ENCODE results near the gene SLC12A3. TPM values are rescaled to one million over a fixed set of nuclear protein-coding genes. Genes with fewer than 3 reads are reported as not detected.

SLC12A3 gene
- total and polyA plus RNA-seq, 2 of the 4 experiments (the other 2 are of a cell fraction): not detected

DNA sequence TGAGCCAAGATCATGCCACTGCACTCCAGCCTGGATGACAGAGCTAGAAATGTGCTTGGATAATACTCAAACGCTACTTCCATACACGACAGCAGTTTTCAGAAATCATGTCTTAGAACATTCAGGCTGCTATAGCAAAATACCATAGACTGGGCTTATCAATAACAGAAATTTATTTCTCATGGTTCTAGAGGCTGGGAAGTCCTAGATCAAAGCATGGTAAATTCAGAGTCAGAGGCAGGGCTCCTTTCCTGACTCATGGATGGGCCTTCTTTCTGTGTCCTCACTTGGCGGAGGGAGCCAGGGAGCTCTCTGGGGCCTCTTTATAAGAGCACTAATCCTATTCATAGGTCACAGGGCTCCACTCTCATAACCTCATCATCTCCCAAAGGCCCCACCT lies 42.4 kb downstream of the SLC12A3 start:
- Histone ChIP-seq H2BK20ac (ENCODE audit: low read depth, low read length) (no peak overlapping the region), H3K27ac (ENCODE audit: insufficient read depth, low read length) (no peak overlapping the region), H3K4ac (ENCODE audit: low read depth, low read length) (no peak overlapping the region), H3K9me3 (ENCODE audit: control insufficient read depth, insufficient read depth, low read length) (no peaks in the 10 kb centered on the region), H3K36me3 (ENCODE audit: control insufficient read depth, insufficient read depth, low read length) (no peaks in the 10 kb centered on the region), H2AFZ (replicated peaks; ENCODE audit: low read length, poor library complexity) (no peak overlapping the region), H4K5ac (ENCODE audit: low read depth, low read length) (no peak overlapping the region), H2AK9ac (replicated peaks; ENCODE audit: low read depth, low read length, poor library complexity) (no peak overlapping the region), H3K27me3 (ENCODE audit: control insufficient read depth, insufficient read depth, low read length) (peaks cover 7% of the 10 kb centered on the region; the same call in 1 of the 2 replicates), H3K4me2 (ENCODE audit: low read depth, low read length) (no peak overlapping the region), H2AK5ac (ENCODE audit: low read depth, low read length) (no peak overlapping the region), H3K4me3 (ENCODE audit: insufficient read depth, low read depth, low read length) (no peak overlapping the region), H4K8ac (ENCODE audit: low read depth in 2 of 2, low read length in 2 of 2) (no peak overlapping the region), H2BK15ac (ENCODE audit: low read depth, low read length) (no peak overlapping the region), H3K23ac (ENCODE audit: low read depth, low read length) (no peak overlapping the region), H3K9me1 (ENCODE audit: insufficient read depth, low read length) (peaks cover 11% of the 10 kb centered on the region), H3K9ac (ENCODE audit: low read depth, low read length) (no peak overlapping the region), H3K14ac (replicated peaks; ENCODE audit: low read depth, low read length) (no peak overlapping the region), H3K18ac (ENCODE audit: low read depth, low read length) (no peak overlapping the region), H2BK5ac (ENCODE audit: low read depth, low read length, poor library complexity, severe bottlenecking) (no peak overlapping the region), H4K20me1 (ENCODE audit: insufficient read depth, low read length) (no peaks in the 10 kb centered on the region), H3K4me1 (ENCODE audit: control insufficient read depth, insufficient read depth, low read length) (peaks cover 15% of the 10 kb centered on the region), H3K56ac (ENCODE audit: extremely low read depth, insufficient read depth, low read length) (no peak overlapping the region), H2BK120ac (ENCODE audit: low read depth, low read length) (no peak overlapping the region), H4K91ac (ENCODE audit: insufficient read depth, low read depth, low read length) (no peak overlapping the region), H3K79me1 (ENCODE audit: low read depth in 1 of 2, low read length in 2 of 2) (0 out of 4 replicates have a peak, but pooled peaks cover 0 to 3% of the 10 kb centered on the region in 2 experiments)
- dilution Hi-C loops (cut with HindIII; ENCODE audit: low sequenced_read_pairs, unreplicated experiment) (no loop called here), intact Hi-C loops (cut with micrococcal nuclease) (no loop called here), in situ Hi-C loops (cut with MboI; ENCODE audit: low sequenced_read_pairs) (no loop called here)
- DNase-seq (no peak), ATAC-seq (ENCODE audit: low read depth) (no peak)
- BruUV-seq (replicated peaks): no TSS peak
- no CpG with 5 or more reads among the region's 3 CpGs for WGBS, 2 experiments (ENCODE audit: extremely low coverage in 2 of 2, insufficient read length in 1 of 2)
- TF ChIP-seq MAFK (IDR thresholded peaks at IDR 0.05; ENCODE audit: low read depth, low read length) (no peak), BHLHE40 (IDR thresholded peaks at IDR 0.05; ENCODE audit: low read depth, low read length) (no peak), MAZ (IDR thresholded peaks at IDR 0.05; ENCODE audit: borderline replicate concordance, low read depth, low read length) (no peak), RAD21 (IDR thresholded peaks at IDR 0.05; ENCODE audit: low read length) (no peak), RFX5 (IDR thresholded peaks at IDR 0.05; ENCODE audit: low read depth, low read length) (no peak), CEBPB (IDR thresholded peaks at IDR 0.05; ENCODE audit: low read depth, low read length) (no peak), SMC3 (IDR thresholded peaks at IDR 0.05; ENCODE audit: low read depth, low read length) (no peak), POLR2A (IDR thresholded peaks at IDR 0.05; ENCODE audit: low read depth, low read length) (no peak), NFE2L2 (IDR thresholded peaks at IDR 0.05; ENCODE audit: low read depth, low read length) (no peak), FOS (IDR thresholded peaks at IDR 0.05; ENCODE audit: low read depth, low read length) (no peak), CHD1 (IDR thresholded peaks at IDR 0.05; ENCODE audit: low read depth, low read length) (no peak), RCOR1 (IDR thresholded peaks at IDR 0.05; ENCODE audit: insufficient replicate concordance, low read length) (no peak), MXI1 (IDR thresholded peaks at IDR 0.05; ENCODE audit: borderline replicate concordance, low read depth, low read length) (no peak)
- TF ChIP-seq, protein P1, sequence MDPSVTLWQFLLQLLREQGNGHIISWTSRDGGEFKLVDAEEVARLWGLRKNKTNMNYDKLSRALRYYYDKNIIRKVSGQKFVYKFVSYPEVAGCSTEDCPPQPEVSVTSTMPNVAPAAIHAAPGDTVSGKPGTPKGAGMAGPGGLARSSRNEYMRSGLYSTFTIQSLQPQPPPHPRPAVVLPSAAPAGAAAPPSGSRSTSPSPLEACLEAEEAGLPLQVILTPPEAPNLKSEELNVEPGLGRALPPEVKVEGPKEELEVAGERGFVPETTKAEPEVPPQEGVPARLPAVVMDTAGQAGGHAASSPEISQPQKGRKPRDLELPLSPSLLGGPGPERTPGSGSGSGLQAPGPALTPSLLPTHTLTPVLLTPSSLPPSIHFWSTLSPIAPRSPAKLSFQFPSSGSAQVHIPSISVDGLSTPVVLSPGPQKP (IDR thresholded peaks at IDR 0.05; ENCODE audit: borderline replicate concordance, low read depth, low read length): no peak
- TF ChIP-seq, protein P2, sequence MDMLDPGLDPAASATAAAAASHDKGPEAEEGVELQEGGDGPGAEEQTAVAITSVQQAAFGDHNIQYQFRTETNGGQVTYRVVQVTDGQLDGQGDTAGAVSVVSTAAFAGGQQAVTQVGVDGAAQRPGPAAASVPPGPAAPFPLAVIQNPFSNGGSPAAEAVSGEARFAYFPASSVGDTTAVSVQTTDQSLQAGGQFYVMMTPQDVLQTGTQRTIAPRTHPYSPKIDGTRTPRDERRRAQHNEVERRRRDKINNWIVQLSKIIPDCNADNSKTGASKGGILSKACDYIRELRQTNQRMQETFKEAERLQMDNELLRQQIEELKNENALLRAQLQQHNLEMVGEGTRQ (IDR thresholded peaks at IDR 0.05; ENCODE audit: low read depth, low read length): no peak
- TF ChIP-seq, protein P3, sequence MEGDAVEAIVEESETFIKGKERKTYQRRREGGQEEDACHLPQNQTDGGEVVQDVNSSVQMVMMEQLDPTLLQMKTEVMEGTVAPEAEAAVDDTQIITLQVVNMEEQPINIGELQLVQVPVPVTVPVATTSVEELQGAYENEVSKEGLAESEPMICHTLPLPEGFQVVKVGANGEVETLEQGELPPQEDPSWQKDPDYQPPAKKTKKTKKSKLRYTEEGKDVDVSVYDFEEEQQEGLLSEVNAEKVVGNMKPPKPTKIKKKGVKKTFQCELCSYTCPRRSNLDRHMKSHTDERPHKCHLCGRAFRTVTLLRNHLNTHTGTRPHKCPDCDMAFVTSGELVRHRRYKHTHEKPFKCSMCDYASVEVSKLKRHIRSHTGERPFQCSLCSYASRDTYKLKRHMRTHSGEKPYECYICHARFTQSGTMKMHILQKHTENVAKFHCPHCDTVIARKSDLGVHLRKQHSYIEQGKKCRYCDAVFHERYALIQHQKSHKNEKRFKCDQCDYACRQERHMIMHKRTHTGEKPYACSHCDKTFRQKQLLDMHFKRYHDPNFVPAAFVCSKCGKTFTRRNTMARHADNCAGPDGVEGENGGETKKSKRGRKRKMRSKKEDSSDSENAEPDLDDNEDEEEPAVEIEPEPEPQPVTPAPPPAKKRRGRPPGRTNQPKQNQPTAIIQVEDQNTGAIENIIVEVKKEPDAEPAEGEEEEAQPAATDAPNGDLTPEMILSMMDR (conservative IDR thresholded peaks at IDR 0.05; ENCODE audit: low read depth, low read length): no peak
- POLR2A ChIA-PET (ENCODE audit: unreplicated experiment): no interaction called here
- CTCF ChIA-PET: no interaction called here
